GM21381 (cell line): ENCODE data around the gene SMCHD1.

Source experiments
- ATAC-seq: cut with Tn5 transposase; IDR thresholded peaks from one replicate; pipeline ENCODE4 v1.9.1; 2021; ENCODE audit warnings: mild to moderate bottlenecking, moderate library complexity; ENCODE audit not compliant: unreplicated experiment

The SMCHD1 gene

DNA sequence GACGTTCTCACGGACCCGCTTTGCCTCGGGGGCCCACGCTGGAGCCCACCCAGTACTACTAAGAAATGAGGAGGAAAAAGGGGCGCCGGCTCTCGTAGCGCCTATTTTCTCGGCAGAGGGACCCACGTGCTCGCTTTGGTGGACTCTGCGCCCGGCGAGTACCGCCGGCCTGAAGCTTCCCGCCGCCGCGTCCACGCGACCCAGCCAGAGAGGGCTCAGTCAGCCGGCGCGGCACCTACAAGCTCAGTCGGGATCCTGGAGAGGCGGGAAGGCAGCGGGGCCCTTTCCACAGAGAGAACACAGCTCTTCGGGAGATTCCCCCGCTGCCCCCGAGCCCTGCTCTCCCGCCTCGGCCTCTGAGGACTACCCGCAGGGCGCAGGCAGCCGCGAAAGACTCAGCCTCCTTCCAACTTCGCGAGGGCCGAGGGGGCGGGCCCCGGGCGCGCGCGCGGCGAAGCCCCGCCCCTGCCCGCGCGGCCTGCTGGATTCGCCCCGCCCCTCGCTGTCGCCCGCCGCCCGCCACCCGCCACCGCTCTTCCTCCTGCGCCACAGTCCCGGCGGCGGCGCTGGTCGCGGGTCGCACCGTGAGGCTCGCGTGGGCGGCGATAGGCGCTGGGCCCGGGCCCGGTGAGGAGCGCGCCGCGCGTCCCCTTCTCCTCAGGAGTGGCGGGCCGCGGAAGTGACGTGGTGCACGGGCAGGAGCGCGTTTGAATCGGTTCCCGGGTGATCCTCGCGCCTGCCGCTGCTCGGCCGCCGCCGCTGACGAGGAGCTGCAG is at the start of gene SMCHD1:
Gene SMCHD1 (plus strand): TSS at position 549 of the 776 bp plus-strand sequence. CDS start 350 bp downstream, outside the sequence.
- peak; percentile 72 for ATAC-seq

DNA sequence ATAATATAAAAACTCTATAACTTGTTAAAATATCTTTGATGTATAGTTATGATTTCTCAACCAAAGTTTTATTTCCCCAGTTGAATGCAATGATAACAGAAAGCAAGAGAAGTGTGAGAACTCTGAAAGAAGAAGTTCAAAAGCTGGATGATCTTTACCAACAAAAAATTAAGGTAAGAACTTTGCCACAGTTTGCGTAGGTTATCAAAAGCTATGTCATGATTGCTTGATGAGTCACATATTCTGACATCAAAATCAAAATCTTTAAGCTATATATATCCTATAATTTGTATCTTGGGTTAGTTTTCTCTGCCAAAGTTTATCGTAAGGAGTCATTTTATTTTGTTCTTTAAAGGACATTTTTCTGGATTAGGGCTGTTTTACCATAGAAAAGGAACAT is 49.2 kb upstream of the SMCHD1 start:
- no peak for ATAC-seq

DNA sequence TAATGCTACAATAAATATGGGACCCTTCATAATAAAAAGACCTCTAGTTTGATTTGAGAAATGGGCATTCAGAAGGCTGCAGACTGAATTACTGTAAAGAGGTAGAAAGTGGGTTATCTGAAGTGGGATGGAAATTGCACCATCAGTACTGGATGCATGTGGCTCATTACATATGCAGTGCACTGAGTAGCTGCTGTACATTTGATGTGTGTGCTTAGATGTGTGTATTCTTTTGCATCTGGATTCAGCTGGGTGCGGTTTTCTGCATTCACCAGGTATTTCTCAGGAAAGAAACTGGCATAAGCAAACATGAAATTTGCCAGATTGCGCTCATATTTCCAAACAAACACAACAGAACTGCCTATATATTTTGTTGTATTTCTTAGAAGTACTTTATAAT is 45.9 kb upstream of the SMCHD1 start:
- ATAC-seq = no peak

DNA sequence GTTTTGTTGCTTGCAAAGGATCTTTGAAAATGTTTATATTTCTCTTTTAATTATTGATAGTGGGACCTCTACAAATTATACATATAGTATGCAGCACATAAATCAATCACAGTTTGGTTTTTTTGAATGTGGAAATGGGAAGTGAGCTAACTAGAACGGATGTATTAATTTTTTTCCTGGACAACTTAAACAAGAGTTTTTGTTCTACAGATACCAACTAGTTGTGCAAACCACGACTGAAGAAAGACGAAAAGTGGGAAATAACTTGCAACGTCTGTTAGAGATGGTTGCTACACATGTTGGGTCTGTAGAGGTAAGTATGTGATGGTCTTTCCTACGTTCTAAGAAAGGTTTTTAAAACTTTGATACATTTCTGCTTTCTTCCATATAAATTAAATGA is 45.0 kb upstream of the SMCHD1 start:
- ATAC-seq = no peak

DNA sequence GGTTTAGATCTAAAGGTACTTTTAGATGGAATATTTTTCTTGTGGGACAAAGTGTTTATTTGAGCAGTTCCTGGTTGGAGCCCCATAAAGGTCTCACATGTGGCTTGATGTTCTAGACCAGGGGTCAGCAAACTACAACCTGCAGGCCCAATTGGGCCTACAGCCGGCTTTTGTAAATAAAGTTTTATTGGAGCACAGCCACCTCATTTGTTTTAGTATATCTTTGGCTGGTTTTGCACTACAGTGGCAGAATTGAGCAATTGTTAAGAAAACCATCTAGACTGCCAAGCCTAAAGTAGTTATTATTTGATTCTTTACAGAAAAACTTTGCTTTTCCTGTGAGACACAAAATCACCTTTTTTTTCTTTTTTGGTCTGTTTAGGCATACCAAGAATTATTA is 42.5 kb upstream of the SMCHD1 start:
- ATAC-seq = no peak

DNA sequence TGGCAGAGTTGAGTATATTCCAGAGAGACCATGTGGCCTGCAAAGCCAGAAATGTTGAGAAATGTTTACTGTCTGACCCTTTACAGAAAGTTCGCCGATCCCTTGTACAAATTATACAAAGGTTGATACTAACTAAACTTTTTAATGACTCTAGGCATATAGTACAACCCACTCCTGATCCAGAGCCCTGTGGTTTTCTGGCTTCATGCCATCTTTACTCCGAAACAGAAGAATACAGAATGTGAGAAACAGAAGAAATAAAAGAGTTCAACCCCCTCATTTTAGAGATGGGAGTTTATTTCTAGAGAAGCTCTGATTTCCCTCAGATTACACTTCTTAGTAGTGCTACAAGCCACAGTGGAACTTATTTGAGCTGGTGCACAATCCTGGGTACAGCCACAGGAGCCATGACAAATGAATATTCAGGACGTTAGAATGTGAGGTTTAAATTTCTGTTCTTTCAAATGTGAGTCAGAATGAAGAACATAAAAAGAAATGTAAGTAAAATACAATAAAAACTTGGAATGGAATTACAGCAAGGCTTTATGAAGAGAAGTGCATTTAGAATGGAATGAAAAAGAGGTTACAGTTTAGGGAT is 38.0 kb upstream of the SMCHD1 start:
- no peak for ATAC-seq

DNA sequence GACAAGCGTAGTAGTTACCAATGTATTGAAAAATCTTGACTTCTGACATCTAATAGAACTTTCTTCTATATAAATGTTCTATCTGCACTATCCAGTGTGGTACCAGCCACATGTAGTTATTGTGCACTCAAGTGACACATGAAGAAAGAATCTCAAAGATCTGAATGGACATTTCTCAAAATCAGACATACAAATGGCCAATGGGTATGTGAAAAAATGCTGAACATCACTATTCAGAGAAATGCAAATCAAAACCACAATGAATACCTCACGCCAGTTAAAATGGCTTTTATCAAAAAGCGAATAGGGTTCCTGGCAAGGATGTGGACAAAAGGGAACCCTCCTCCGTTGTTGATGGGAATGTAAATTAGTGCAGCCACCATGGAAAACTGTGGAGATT is 37.5 kb upstream of the SMCHD1 start:
- ATAC-seq = no peak

DNA sequence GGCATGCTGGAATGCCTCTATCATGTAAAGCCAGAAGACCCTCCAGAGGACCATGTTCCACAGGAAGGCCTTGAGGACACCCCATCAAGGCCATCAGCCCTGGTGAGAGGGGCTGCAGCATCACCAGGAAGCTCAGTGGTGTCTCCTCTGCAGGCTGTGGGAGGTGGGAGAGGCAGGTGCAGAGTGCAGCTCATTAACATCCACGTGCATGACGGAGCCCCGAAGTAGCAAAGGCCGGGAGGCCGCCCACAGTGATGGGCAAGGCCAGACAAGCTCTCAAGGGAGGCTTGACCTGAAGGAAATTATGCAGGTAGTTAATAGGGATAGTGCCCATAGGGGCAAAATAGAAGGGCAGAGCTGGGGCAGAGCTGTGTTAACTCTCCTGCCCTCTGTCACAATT is 30.3 kb upstream of the SMCHD1 start:
- no peak for ATAC-seq

DNA sequence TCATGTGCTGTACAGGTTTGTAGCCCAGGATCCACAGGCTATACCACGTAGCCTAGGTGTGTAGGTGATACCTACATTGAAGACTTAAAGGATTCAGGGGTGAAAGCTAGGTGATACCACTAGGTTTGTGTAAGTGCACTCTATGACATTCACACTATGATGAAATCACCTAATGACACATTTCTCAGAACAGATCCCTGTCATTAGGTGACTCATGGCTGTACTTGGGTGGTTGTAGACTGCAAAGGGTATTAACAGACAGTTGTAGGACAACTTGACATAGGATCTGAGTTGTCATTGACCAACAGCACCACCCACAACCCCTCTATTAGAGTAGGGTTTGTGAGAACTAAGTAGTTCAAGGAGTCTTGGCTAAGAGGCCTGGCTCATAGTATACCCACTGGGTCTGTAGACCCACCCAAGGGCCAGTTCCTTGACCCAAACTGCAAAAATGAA is 27.7 kb upstream of the SMCHD1 start:
- peak; percentile 89 for ATAC-seq

DNA sequence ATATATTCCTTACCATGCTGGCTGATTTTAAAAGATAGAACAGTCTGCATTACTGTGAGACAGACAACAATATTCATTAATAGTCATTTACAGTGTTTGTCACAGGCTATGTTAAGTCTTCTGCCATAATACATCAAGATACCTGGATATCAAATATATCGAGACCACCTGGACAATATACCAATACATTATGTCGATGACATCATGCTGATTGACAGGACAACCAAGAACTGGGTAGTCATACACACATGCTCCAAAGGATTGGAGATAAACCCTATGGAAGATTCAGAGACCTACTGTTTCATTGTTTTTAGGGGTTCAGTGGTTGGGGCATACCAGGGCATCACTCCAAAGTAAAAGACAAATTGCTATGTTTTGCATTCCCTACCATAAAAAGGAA is 26.5 kb upstream of the SMCHD1 start:
- no peak for ATAC-seq

DNA sequence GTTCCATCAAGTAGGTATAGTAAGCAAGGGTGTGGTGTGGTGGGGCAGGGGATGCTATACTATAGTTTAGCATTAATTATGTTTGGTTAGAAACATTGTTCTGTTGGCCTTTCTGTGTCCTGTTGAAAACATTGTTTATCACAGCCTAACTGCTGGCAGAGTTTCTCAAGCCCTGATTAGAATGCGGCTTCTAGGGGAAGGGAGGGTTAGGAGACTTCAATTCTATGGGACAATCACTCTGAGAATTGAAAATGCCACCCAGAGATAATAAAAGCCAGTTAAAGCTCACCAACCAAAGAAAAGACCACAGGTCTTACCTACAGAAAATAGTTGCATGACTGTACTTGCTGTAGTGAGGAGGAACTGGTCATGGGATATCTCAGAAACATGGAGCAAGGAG is 19.9 kb upstream of the SMCHD1 start:
- no peak for ATAC-seq

DNA sequence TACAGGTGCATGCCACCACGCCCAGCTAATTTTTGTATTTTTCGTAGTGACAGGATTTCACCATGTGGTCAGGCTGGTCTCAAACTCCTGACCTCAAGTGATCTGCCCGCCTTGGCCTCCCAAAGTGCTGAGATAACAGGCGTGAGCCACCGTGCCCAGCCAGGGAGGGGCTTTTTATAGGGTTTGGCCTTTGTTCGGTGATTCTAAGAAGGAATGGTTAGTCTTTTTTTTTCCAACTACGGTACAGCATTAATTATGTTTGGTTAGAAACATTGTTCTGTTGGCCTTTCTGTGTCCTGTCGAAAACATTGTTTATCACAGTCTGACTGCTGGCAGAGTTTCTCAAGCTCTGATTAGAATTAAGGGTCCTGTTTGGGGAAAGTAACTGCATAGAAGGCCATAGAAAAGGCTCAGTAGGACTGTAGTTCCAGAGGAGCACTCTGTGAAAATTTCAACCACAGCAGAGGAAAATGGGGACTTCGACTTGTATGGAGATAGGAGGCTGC is 19.3 kb upstream of the SMCHD1 start:
- no peak for ATAC-seq

DNA sequence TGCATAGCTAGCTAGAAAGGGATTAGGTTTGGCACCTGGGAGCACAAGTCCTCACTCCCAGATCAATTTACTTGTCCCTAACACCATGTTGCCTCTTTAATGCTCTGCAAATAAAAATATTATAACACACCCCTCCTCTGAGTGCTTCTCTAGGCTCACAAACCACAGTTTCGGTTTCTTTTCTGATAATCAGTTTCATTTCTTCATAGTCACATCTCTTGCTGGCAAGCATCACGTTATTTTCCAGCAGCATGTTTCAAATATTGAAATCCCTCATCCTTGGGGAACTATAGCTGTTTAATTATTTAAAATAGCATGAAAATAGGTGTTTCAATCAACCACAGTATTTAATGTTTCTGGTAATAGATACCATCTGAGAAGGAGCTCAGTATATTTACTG is 13.9 kb upstream of the SMCHD1 start:
- ATAC-seq = peak; percentile 77

DNA sequence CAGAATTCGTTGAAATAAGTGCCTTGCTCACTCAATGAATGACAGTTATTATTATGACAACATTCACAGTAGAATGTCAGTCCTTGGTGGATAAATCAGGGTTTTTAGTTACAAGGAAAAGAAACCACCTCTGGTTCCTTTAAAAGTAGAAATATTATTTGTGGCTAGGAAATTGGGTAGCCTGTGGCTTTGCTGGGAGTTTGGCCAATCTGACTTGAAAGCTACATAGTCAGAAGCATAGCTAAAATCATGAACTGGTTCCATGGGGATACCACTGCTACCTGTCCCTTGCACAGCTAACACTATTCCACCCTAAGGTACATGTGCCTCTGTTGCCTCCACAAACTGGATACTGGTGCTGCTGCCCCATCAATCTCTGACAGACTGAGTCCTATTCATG is 12.8 kb upstream of the SMCHD1 start:
- ATAC-seq = no peak

DNA sequence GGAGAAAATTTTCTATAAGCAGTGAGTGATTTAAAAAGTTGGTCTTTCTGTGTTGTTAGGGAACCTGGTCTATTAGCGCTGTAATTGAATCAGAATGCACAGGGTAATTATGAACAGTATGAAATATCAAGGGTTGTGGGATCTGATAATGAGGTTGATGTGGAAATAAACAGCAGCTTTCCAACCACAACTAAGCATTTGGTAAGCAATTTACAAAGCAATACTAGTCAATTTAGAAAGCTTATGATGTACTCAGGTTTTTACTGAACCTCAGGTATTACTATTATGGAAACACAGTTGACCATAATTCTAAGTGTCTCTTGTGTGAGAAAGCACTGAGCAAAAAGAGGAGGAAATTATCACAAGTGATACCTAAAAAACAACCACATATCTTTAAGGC is 11.0 kb upstream of the SMCHD1 start:
- ATAC-seq = no peak

DNA sequence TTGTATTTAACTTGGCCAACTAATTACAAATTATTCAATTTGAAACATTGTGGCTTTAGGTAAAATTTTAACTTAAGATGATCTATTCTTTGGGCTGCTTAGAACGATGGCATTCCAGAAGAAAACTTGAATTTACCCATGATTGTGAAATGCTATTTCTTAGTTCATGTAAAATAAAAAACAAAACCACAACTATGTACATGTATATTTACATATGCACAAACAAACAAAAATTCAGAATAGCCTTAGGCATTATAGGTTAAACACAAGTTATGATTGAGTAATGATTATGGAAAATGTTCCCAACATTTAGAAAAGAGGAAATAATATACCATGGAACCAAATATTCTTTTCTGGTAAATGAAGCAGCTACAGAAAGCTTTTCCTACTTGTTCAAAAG is 3.5 kb upstream of the SMCHD1 start:
- no peak for ATAC-seq

DNA sequence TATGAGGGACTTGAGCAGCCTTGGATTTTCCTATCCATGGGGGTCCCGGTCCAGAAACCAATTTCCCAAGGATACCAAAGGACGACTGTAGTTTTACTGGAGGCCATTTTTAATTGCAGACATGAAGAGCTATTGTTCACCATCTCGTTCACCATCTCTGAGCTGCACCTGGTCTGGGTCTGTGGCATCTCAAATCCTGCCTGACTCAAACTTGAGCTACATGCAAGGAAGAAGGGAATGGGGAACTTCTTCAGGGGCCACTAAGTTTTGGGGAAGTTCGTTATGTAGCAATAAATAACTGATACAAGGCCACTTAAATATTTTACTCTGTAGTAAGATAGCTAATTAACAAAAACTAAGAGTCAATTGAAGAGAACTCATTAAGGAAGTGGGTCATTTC is 2.1 kb upstream of the SMCHD1 start:
- ATAC-seq = no peak

DNA sequence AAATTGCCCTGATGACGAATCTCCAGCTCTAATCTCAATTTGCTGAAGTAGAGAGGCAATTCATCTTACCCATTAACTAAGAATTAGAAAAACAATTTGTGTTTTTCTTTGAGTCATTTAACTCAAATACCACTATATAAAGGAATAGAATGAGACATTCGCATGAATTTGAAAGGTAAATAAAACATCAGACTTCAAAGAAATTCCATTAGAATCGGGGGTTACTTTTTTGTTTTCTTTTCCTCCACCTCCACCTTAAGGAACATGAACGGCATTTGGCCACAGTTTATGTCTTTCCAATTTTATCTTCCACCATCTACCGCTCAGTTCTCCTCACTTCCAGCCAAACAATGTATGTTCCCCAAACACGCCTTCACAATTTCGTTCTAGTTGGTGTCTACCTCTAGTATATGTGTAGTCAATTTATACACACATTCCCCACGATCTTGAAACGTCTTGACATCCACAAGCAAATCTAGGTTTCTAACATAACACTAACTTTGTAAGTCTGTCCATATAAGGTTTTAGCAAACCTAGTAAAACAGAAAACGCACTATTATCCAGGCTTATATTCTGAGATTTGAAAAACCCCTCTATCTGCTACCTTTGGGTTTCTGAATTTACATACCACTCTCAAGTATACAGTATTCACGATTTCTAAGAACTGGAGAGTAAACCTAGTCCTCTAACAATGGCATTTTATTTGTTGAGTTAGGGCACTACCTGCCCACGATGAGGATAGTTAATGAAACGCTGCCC is 1.2 kb upstream of the SMCHD1 start:
- ATAC-seq = no peak

DNA sequence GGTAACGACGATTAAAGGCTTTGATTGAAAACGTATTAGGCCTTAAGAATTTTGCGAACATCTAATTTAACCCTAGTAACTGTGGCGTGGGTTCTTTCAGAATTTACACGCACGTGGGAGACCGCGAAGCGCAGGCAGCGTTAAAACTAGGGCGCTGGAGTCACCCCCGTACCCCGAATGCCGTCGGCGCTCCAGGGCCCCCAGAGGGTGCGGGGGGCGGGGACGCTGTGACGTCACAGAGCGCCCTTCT is 673 bp upstream of the SMCHD1 start:
- peak; percentile 31 for ATAC-seq

DNA sequence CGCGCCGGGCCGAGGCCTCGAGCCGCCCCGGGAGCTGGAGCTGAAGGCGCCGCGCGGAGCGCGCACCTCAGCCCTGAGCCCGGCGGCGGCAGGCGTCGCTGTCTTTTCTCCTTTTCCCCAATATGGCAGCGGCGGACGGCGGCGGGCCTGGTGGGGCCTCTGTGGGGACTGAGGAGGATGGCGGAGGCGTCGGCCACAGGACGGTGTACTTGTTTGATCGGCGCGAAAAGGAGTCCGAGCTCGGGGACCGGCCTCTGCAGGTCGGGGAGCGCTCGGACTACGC is 369 bp downstream of the SMCHD1 start:
- ATAC-seq = no peak

DNA sequence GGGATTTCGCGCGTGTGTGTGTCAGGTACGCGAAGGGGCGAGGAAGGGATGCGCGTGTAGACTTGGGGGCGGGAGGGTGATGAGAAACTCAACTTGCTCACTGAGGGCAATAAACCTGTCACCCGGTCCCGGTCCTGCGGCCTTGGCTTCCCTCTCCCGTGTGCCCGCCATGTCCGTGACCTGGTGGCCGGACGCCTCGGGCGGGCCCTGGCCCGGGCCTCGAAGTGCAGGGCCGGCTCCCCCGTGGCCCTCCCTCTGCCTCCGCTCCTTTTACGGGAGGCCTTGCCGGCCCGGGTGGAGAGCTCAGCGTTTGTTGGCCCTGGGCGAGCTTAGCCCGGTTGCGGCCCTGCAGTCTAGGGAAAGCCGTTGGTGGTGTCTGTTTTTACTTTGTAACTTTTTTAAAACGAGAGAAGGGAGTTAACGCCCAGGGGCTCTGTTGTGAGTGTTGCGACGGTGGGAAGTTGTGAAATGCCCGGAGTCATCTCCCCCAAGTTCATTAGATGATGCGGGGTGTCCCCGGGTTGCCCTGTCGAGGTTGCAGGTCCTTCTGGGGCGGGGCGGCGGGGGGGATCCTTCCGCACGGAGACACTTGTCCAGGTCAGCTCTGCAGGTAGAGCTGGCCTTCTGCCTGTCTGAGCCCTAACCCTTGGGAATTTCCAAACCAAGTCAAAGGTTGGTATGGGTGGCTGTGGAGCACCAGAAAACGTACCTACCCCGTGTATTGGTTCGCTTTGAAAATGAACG is 883 bp downstream of the SMCHD1 start:
- ATAC-seq = peak; percentile 7
